ENCODE results near the gene P2RX6.
A peak's percentile ranks its signal among the peaks of the same experiment; 100 is the strongest.

The P2RX6 gene

GRCh38 chr22:21015466-21016006 lies 571 bp downstream of the P2RX6 start:
- no peak for DNase-seq

GRCh38 chr22:21016644-21017420 lies 1.9 kb downstream of the P2RX6 start:
- no peak for DNase-seq

DNA sequence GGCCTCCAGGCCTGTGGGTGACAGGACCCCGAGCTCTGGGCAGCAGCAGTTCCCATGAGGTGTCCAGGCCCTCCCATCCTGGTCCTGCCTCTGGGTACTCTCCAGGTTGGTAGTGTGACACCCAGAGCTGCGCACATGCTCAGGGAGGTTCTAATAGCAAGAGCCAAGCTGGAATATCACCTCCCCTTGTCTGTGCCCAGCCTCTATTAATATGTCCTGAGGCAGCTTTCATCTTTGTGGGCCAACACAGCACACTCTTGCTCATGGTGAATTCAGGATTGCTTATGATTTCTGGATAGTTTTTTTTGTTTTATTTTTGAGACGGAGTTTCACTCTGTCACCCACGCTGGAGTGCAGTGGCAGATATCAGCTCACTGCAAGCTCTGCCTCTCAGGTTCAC lies 3.3 kb downstream of the P2RX6 start:
- no peak for DNase-seq

DNA sequence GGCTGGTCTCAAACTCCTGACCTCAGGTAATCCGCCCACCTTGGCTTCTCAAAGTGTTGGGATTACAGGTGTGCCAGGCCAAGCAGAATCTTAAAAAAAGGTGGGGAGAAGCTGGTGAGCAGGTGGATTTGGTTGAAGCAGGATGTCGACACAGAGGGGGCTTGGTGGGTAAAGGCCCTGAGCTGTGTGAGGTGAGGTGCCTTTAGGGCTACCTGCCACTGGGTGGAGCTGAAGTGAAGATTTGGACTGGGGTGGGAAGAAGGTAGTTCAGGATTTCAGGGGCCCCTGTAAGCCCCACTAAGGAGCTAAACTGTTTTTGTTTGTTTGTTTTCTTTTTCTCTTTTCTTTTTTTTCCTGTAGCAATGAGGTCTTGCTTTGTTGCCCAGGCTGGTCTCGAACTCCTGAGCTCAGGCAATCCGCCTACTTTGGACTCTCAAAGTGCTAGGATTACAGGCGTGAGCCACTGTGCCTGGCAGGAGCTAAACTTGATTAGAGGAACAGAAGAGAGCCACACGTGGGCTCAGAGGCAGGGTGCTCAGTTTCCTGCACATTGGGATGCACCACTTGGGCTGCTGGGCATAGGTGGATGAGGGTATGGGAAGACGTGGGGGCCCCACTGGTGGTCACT lies 6.0 kb downstream of the P2RX6 start:
- DNase-seq = no peak

DNA sequence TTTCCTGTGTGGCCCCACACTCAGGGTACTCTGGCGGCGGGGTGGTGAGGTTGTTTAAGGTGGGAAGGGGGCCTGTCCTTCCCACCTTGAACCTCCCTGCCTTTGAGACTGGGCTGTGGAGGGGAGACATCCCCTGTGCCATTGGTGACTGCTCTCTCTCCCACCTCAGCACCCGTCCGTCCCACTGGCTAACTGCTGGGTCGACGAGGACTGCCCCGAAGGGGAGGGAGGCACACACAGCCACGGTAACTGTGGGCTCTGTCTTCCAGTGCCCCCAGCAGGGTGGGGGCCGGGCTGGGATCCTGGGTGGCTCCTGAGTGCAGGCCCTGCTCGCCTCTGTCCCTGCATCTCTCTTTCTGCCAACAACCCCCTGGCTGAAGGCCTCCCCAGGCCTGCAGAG lies 7.5 kb downstream of the P2RX6 start:
- DNase-seq = no peak

GRCh38 chr22:21022955-21023614 lies 8.1 kb downstream of the P2RX6 start:
- no peak for DNase-seq

DNA sequence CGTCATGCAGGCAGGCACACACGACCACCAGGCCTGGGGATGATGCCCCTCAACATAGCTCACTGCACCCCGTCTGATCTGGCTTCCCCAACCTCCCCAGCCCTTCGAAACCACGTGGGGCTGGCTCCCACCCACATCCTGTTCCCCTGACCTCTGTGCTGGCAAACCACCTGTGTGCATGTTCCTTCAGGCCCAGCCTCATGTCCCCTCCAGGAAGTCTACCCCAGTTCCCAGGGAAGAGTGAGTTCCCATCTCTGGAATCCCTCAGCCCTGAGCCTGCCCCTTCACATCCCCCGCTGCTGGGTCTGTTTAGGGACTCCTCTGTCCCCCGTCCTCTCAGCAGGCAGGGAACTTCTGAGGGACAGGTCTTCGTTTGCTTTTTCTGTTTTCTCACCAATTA lies 10.3 kb downstream of the P2RX6 start:
- no peak for DNase-seq

GRCh38 chr22:21025763-21026755 lies 11.1 kb downstream of the P2RX6 start:
- no peak for DNase-seq

DNA sequence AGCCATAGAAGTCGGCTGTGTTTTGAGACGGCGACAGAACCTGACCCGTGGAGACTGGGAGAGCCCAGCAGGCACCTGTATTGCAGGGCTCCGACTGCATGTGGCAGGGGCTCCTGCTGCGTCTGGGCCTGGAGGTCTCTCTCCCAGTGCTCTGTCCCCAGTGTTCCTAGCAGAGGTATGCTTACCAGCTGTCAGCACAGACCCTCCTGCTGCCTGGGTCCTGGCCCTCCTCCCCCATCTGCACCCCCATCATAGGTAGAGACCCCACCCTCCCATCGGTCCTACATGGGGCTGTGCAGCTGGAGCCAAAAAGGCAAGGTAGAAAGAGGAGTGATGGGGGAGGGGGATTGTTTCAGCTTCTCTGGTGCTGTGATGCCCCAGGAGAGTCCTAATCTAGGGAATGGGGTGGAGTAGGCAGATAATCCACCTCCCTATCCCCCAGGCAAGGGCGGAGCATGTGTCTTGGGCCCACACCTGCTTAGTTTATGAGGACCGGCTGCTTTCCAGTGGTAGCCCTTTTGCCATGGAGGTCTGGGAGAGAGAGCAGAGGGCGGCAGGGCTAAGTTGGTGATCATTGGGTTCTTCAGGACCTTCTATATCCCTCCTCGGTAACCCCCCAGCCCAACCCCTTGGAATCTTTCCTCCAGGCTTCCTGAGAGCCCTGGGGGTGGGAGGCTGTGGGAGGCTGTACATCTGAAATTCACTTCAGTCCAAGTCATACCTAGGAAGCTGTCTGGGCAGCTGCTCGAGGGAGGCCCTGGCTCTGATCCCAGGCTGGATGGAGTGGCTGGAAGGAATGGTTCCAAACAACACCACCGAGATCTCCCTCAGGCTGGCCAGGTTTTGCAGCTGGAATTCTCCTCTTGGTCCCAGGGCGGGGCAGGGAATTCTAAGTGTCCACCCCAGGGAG lies 12.1 kb downstream of the P2RX6 start:
- peak; percentile 44 for DNase-seq

DNA sequence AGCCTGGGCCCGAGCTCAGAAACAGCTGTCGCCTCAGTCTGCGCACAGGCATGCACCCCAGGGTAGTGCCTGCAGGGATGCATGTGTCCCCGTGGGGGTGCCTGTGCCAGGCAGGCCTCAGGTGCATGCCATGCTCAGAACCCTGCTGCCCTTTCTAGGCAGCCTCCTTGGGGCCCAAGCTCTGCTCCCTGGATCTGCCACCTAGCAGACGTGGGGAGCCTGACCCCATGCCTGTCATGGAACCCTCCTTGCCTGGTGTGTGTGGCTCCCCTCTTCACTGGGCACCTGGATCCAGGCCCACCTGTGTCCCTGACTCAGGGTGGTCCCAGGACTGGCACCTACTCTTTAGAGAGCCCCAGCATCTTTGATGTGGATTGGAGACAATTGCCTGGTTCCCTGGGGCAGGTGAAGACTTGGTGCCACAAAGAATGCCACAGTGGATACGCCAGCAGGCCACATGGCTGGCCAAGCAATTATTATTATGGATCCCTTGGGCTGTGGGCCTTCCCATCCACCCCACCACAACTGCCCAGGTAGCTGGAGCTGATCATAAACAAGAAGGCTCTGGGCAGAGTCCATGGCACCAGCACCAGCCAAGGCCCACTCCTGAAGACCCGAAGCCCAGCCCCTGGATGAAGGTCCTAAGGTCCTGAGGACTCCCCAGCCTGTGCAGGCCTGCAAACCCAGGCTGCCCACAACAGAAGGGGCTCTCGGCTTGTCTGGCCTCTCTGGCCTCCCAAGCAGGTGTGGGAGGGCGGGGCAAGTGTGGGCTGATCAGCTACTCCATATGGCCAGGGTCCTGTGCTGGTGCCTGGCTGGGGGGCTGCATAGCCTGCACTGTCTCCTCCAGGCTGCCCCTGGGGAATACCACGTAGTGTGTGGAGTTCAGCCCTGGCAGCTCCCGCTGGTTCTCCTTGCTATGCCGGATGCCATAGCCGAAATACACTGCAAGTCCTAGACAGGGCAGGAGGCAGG lies 13.6 kb downstream of the P2RX6 start:
- no peak for DNase-seq

- DNase-seq = no peak
Observed at GRCh38 chr22:21029486-21030025, 14.6 kb downstream of the P2RX6 start.

DNA sequence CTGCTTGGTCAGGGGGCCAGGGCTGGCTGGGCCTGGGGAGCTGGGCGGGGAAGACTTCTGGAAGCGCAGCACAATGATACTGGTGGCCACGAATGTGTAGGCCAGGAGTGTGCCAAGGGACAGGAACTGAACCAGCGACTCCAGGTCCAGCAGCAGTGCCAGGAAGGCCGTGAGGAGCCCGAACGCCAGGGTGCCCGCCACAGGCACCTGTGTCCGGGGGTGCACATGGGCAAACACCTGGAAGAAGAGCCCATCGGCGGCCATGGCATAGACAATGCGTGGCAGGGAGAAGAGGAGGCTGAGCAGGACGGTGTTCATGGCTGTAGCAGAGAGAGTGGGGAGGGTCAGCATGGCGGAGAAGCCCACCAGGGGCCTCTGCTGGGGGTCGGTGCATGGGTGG lies 15.1 kb downstream of the P2RX6 start:
- DNase-seq = no peak

GRCh38 chr22:21030621-21031544 lies 15.9 kb downstream of the P2RX6 start:
- no peak for DNase-seq

- no peak for DNase-seq
Observed at GRCh38 chr22:21031545-21032036, 16.6 kb downstream of the P2RX6 start.

DNA sequence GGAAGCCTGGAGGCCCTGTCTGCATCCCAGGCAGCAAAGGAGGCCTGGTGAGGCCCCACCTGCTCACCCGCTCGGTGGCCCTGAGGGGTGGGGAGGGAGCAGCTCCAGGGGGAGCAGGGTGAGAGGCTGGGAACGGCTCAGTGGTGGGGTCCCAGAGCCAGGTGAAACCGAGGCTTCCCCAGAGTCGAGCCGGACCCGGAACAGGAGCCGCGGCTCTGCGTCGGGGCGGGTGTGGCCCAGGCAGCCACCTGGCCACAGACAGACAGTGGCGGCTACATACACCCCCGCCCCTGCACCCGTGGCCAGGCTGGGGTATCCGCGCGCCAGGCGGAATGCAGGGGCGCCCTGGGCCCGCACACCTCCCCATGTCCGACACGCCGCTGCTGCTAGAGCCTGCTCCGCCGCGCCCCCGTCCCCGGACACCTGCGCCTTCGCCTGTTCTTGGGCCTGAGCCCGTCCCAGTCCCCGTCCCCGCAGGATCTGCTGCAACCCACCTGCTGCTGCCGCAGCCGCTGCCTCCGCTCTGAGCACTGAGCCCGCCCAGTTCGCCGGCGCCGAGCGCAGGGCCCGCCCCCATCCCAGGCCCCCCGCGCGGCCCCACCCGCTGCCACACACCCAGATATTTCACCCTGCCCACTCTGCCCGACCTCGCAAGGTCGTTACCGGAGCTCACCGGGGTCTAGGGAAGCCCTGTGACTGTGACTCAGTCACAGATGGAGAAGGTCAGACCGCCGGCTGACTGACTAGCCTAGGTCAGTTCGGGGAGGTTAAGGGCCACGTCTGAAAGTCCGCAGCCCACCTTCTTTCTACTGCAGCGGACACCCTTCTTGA lies 17.3 kb downstream of the P2RX6 start, which contains the start of gene SLC7A4:
TSS of gene SLC7A4 (minus strand) at position 525 of the 831 bp plus-strand sequence. CDS start 749 bp downstream, outside the sequence.
- DNase-seq = no peak

GRCh38 chr22:21032868-21033688 lies 18.1 kb downstream of the P2RX6 start:
- no peak for DNase-seq

DNA sequence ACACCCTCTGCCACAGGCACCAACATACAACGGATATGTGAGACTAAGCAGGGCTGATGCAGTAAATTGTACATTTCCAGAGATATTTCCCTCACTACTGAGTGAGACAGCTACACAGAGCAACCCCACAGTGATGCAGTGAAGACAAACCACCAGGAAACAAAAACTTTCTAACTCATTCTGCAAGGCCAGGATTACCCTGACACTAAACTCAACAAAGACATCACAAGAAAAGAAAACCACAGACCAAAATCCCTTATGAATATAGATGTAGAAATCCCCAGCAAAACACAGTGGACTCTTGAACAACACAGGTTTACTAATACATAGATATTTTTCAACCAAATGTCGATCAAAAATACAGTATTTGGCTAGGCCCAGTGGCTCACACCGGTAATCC lies 18.9 kb downstream of the P2RX6 start:
- no peak for DNase-seq

Measured in DMS 273 treated with DMSO at 0.1 percent for 48 hours (cell line).